OCI-LY1 (cell line): ENCODE results near the gene CBLN4.

Experiments
- EZH2 ChIP-seq: fragments of 200-600 bp; sonication (generic), shearing (Covaris generic); IDR thresholded peaks from 2 replicates; pipeline ENCODE4 v1.8.0; 2017; ENCODE audit warnings: borderline replicate concordance, mixed run types, mild to moderate bottlenecking, antibody characterized with exemption, low read length, moderate library complexity, mixed read lengths
- TF ChIP-seq, protein P1 (sequence below): fragments of 200-600 bp; sonication (generic), shearing (Covaris generic); IDR thresholded peaks from 2 replicates; pipeline ENCODE4 v1.5.1; 2017; ENCODE audit warnings: mild to moderate bottlenecking, antibody characterized with exemption, low read length, moderate library complexity, mixed read lengths

DNA sequence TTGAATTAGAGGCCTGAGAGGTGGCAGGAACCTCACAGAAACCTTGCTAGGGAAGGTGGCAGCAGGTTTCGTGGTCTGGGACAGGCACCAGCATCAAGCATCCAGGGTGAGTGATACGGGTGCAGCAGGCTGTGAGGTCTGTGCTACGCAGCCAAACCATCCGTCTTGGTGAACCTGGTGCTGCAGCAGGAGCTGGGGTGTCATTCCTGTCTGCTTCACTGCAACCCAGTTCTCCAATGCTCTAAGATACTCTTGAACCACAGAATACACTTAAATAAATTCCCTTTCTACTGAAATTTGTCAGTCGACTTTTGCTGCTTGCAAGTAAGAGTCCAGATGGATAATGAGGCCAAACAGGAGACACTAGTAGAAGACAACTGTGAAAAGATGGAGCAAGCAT, 9.7 kb upstream of the CBLN4 start:
- TF ChIP-seq, protein P1, sequence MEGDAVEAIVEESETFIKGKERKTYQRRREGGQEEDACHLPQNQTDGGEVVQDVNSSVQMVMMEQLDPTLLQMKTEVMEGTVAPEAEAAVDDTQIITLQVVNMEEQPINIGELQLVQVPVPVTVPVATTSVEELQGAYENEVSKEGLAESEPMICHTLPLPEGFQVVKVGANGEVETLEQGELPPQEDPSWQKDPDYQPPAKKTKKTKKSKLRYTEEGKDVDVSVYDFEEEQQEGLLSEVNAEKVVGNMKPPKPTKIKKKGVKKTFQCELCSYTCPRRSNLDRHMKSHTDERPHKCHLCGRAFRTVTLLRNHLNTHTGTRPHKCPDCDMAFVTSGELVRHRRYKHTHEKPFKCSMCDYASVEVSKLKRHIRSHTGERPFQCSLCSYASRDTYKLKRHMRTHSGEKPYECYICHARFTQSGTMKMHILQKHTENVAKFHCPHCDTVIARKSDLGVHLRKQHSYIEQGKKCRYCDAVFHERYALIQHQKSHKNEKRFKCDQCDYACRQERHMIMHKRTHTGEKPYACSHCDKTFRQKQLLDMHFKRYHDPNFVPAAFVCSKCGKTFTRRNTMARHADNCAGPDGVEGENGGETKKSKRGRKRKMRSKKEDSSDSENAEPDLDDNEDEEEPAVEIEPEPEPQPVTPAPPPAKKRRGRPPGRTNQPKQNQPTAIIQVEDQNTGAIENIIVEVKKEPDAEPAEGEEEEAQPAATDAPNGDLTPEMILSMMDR = no peak
- TF ChIP-seq EZH2 = no peak
